Esophagus muscularis mucosa (tissue), 4 donors: Measurements from ENCODE around the gene UBAC2. TPM values are rescaled to one million over a fixed set of nuclear protein-coding genes. Genes with fewer than 3 reads are reported as not detected.

Experiments used
- DNase-seq: peaks from one replicate; pipeline ENCODE4 v3.0.0-alpha.2; 2017; ENCODE audit errors: extremely low spot score
- H3K27ac ChIP-seq, 4 donors: fragments of 200-600 bp; sonication (generic); replicated peaks in 1 of 4; 1 replicate in 3 of 4; 2 replicates in 1 of 4; pipeline ENCODE4 v1.5.1; 2016 to 2019; ENCODE audit warnings: mild to moderate bottlenecking in 1 of 4
- H3K27me3 ChIP-seq, 4 donors: fragments of 200-600 bp; sonication (generic); one replicate each; pipeline versions ENCODE4 v1.5.1 to v1.6.0; 2016 to 2019
- H3K36me3 ChIP-seq, 4 donors: fragments of 200-600 bp; sonication (generic); one replicate each; pipeline ENCODE4 v1.5.1; 2016 to 2019
- H3K4me1 ChIP-seq, 4 donors: fragments of 200-600 bp; sonication (generic); one replicate each; pipeline ENCODE4 v1.5.1; 2016 to 2019
- H3K4me3 ChIP-seq, 4 donors: fragments of 200-600 bp; sonication (generic); 1 replicate in 2 of 4; 2 replicates in 2 of 4; pipeline ENCODE4 v1.5.1; 2016 to 2019; ENCODE audit warnings: mild to moderate bottlenecking in 4 of 4, moderate library complexity in 1 of 4
- H3K9me3 ChIP-seq, 4 donors: fragments of 200-600 bp; sonication (generic); 1 replicate in 3 of 4; 2 replicates in 1 of 4; pipeline ENCODE4 v1.5.1; 2016 to 2019
- EP300 ChIP-seq: sonication (generic); formaldehyde crosslinking; IDR thresholded peaks from one replicate; pipeline ENCODE4 v1.6.1; 2017; ENCODE audit warnings: antibody characterized with exemption
- POLR2A ChIP-seq: fragments of 450-650 bp; IDR thresholded peaks from one replicate; pipeline ENCODE4 v1.6.1; 2017; ENCODE audit warnings: antibody characterized with exemption, moderate library complexity, mild to moderate bottlenecking, low read depth
- POLR2AphosphoS5 ChIP-seq, 2 donors: sonication (generic); formaldehyde crosslinking; IDR thresholded peaks; one replicate each; pipeline ENCODE4 v1.6.1; 2017; ENCODE audit warnings: antibody characterized with exemption in 2 of 2
- WGBS: methylation state at CpG from one replicate; pipeline ENCODE4 v1.1.5; 2018; 5-methylcytosine and 5-hydroxymethylcytosine counted together
- intact Hi-C: fragments of 100-400 bp; cut with DNase I; formaldehyde crosslinking; loops from one replicate; pipeline ENCODE4 v1.15.1; 2023
- total RNA-seq, 4 donors: library from RNA; depleted of rRNA; stranded (reverse); fragments of >200 nt; gene quantifications; one replicate each; pipeline versions ENCODE4 v1.1.0 to v1.2.1, GENCODE V29; 2016
- TF ChIP-seq, protein P1 (sequence below), 3 experiments: fragments of 200-600 bp in 2 of 3; fragments of 450-650 bp in 1 of 3; sonication (generic) in 2 of 3; IDR thresholded peaks; one replicate each; pipeline ENCODE4 v1.5.1; 2017 to 2019; ENCODE audit warnings: antibody characterized with exemption in 3 of 3, mild to moderate bottlenecking in 2 of 3, moderate library complexity in 1 of 3

UBAC2 gene
- total RNA-seq, 4 donors from 2014 or later: 42.6 to 62.1 (median 50.9) TPM

GRCh38 chr13:99299256-99299919 lies 98.7 kb downstream of the UBAC2 start:
- WGBS: 88% methylated on average over 4 of the region's 4 CpGs
- H3K4me1 ChIP-seq: peaks cover 0 to 93% (median 74%) of the 10 kb centered on the region in 4 donors

GRCh38 chr13:99299920-99300341 lies 99.3 kb downstream of the UBAC2 start:
- Histone ChIP-seq H3K27me3 (no peaks in the 10 kb centered on the region), H3K36me3 (peaks cover 0 to 9% (median 2%) of the 10 kb centered on the region in 4 donors), H3K9me3 (no peaks in the 10 kb centered on the region), H3K27ac (peak overlapping the region in 1 of 4 donors; percentile 24), H3K4me3 (no peak overlapping the region), H3K4me1 (peaks cover 0 to 96% (median 79%) of the 10 kb centered on the region in 4 donors)
- intact Hi-C loops: no loop called here
- no peak for TF ChIP-seq POLR2A
- TF ChIP-seq, protein P1, sequence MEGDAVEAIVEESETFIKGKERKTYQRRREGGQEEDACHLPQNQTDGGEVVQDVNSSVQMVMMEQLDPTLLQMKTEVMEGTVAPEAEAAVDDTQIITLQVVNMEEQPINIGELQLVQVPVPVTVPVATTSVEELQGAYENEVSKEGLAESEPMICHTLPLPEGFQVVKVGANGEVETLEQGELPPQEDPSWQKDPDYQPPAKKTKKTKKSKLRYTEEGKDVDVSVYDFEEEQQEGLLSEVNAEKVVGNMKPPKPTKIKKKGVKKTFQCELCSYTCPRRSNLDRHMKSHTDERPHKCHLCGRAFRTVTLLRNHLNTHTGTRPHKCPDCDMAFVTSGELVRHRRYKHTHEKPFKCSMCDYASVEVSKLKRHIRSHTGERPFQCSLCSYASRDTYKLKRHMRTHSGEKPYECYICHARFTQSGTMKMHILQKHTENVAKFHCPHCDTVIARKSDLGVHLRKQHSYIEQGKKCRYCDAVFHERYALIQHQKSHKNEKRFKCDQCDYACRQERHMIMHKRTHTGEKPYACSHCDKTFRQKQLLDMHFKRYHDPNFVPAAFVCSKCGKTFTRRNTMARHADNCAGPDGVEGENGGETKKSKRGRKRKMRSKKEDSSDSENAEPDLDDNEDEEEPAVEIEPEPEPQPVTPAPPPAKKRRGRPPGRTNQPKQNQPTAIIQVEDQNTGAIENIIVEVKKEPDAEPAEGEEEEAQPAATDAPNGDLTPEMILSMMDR (IDR thresholded peaks at IDR 0.05): no peak
- WGBS: 88% methylated on average over 3 of the region's 4 CpGs
- no peak for DNase-seq

More at GRCh38 chr13:99299256-99299919, 98.7 kb downstream of the UBAC2 start:
- DNase-seq: no peak
- no peak for TF ChIP-seq EP300
- TF ChIP-seq POLR2A: no peak
- TF ChIP-seq, protein P1 (IDR thresholded peaks at IDR 0.05): no peak
- no peak for TF ChIP-seq POLR2AphosphoS5 (IDR thresholded peaks at IDR 0.05)
- H3K27ac ChIP-seq: no peak overlapping the region
- peaks cover 0 to 11% (median 3%) of the 10 kb centered on the region in 4 donors for H3K36me3 ChIP-seq
- intact Hi-C loops: no loop called here
- H3K4me3 ChIP-seq: no peak overlapping the region
- H3K27me3 ChIP-seq: no peaks in the 10 kb centered on the region
- H3K9me3 ChIP-seq: no peaks in the 10 kb centered on the region

DNA sequence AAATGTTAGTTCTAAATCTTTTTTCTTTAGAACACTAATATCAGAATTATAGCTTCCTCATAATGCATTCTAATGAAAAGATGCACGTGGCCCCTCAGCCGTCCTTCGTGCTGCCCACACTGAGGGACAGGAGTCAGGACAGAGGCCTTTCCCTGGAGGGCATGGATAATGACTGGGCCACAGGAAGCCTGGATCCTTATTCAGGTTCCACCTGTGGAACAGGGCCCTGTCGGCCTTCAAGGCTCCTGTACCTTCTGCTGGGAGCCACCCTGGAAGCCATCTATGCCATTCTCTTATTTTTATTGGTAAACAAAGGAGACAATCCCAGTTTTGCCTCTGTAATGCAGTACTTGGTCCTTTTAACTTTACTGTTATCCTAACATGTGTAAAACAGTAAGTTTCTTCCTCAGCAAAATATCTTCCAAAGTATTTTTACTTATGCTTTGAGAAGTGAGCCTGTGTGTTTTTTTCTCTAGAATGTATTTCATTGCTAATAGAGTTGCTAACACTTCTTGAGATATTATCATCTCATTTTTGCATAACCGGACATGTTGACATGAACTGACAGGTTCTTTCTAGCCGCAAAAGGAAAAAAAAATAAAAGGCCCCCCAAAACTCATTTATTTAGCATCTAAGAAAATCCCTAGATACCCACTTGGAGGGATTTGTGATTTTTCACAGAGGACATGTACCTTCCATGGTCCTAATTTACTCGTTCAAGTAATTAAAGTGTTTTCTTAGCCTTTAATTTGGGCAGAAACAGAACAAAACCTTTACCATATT lies 100.6 kb downstream of the UBAC2 start:
- Histone ChIP-seq H3K27ac (peak overlapping the region in 2 of 4 donors; percentile 26 to 39), H3K4me3 (no peak overlapping the region), H3K27me3 (no peaks in the 10 kb centered on the region), H3K36me3 (no peaks in the 10 kb centered on the region), H3K9me3 (no peaks in the 10 kb centered on the region), H3K4me1 (peaks cover 0 to 89% (median 83%) of the 10 kb centered on the region in 4 donors)
- DNase-seq: no peak
- 82% methylated on average over 7 of the region's 7 CpGs for WGBS
- TF ChIP-seq, protein P1 (IDR thresholded peaks at IDR 0.05): no peak
- TF ChIP-seq POLR2A (no peak), EP300 (no peak), POLR2AphosphoS5 (IDR thresholded peaks at IDR 0.05) (no peak)
- intact Hi-C loops: no loop called here

DNA sequence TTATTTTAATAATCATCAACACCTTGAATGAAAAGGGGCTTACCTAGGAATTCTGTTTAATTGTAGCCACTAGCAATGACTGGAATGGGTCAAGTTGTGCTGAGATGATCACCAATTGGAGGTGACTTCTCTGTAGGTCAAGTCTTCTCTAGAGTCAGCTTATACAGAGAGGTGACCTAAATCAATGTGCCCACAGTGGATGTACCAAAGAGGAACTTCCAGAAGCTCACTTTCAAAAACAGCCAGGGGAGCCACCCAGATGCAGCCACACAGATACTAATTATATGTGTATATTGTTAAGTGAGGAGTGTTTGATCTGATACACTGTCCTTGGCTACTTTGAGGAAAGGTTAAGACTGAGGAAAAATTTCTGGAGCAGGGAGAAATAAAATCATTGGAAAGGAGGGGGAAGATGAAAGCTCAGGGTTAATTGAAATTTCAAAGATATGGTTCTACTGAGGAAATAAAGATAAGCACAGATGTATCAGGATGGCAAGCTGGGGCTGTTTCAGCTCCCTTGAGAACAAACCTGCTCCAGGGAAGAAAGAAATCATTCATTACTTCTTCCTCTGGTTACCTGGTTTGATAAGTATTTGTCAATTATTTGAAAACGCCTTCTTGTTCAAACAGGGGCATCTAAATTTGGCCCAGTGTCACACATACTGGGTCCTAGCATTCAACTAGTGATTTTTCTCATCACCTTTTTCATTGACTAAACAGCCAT lies 101.4 kb downstream of the UBAC2 start:
- Histone ChIP-seq H3K4me1 (peaks cover 0 to 81% (median 77%) of the 10 kb centered on the region in 4 donors), H3K27me3 (no peaks in the 10 kb centered on the region), H3K4me3 (no peak overlapping the region), H3K9me3 (no peaks in the 10 kb centered on the region), H3K36me3 (no peaks in the 10 kb centered on the region), H3K27ac (peak overlapping the region in 2 of 4 donors; percentile 5 to 39)
- 90% methylated on average over 1 of the region's 1 CpG for WGBS
- no peak for DNase-seq
- TF ChIP-seq, protein P1 (IDR thresholded peaks at IDR 0.05): no peak
- TF ChIP-seq POLR2A: no peak
- TF ChIP-seq POLR2AphosphoS5 (IDR thresholded peaks at IDR 0.05): no peak
- no peak for TF ChIP-seq EP300
- intact Hi-C loops: no loop called here
